Stimulated activated CD8-positive, alpha-beta memory T cell treated with anti-CD3 and anti-CD28 coated beads, Interleukin-12 subunit alpha, Interleukin-12 subunit beta, amount 100 ng/mL, for 1 hour (primary cell): ENCODE measurements around the gene TMIE.

Source experiments
- DNase-seq: peaks from one replicate; pipeline ENCODE4 v3.0.0-alpha.2; 2020; ENCODE audit warnings: low read depth

Gene TMIE

GRCh38 chr3:46669191-46669999 is 31.8 kb upstream of the TMIE start:
- no peak for DNase-seq

GRCh38 chr3:46670000-46670890 is 30.9 kb upstream of the TMIE start:
- no peak for DNase-seq

- DNase-seq, result no peak
Measured at GRCh38 chr3:46670891-46671427, 30.2 kb upstream of the TMIE start.

GRCh38 chr3:46671541-46672348 is 29.4 kb upstream of the TMIE start:
- no peak for DNase-seq

GRCh38 chr3:46672349-46672695 is 28.9 kb upstream of the TMIE start:
- DNase-seq, result no peak

- DNase-seq, result no peak
Measured at GRCh38 chr3:46673151-46674030, 27.8 kb upstream of the TMIE start.

GRCh38 chr3:46674031-46674845 is 27.0 kb upstream of the TMIE start:
- DNase-seq, result no peak

- DNase-seq, result no peak
Measured at GRCh38 chr3:46675426-46675825, 25.8 kb upstream of the TMIE start.

- no peak for DNase-seq
Measured at GRCh38 chr3:46675843-46676567, 25.2 kb upstream of the TMIE start.

- no peak for DNase-seq
Measured at GRCh38 chr3:46676601-46677410, 24.4 kb upstream of the TMIE start.

GRCh38 chr3:46677411-46677726 is 23.8 kb upstream of the TMIE start:
- no peak for DNase-seq

- DNase-seq, result no peak
Measured at GRCh38 chr3:46678280-46678679, 22.9 kb upstream of the TMIE start.

- DNase-seq, result no peak
Measured at GRCh38 chr3:46679681-46680080, 21.5 kb upstream of the TMIE start.

- DNase-seq, result no peak
Measured at GRCh38 chr3:46680298-46680826, 20.8 kb upstream of the TMIE start.

GRCh38 chr3:46681387-46681786 is 19.8 kb upstream of the TMIE start:
- DNase-seq, result no peak

- no peak for DNase-seq
Measured at GRCh38 chr3:46681856-46682540, 19.2 kb upstream of the TMIE start.

- no peak for DNase-seq
Measured at GRCh38 chr3:46682974-46683373, 18.2 kb upstream of the TMIE start.

- DNase-seq, result no peak
Measured at GRCh38 chr3:46684891-46685290, 16.3 kb upstream of the TMIE start.
